Measurements from ENCODE around the gene C1R.

- TF ChIP-seq CTCF (IDR thresholded peaks at IDR 0.05) (no peak), POLR2A (IDR thresholded peaks at IDR 0.05) (no peak)
These were observed 33.3 kb downstream of the C1R start for GRCh38 chr12:7058850-7059395.

Data from upper lobe of left lung (tissue), 4 donors.